ENCODE data around the gene DNMT3B. TPM values are rescaled to one million over a fixed set of nuclear protein-coding genes. Genes with fewer than 3 reads are reported as not detected.

DNMT3B gene
- total and polyA plus RNA-seq, 2 experiments from 2014 or later = 711 to 2,222 TPM

- peak; percentile 67 for DNase-seq (ENCODE audit: low spot score)
- Histone ChIP-seq H3K4me2 (peak overlapping the region; percentile 97), H3K9me2 (ENCODE audit: insufficient read depth) (no peaks in the 10 kb centered on the region), H3K27me3 (ENCODE audit: insufficient read depth) (no peaks in the 10 kb centered on the region), H4K20me1 (replicated peaks; ENCODE audit: insufficient read depth) (peaks cover 99% of the 10 kb centered on the region), H3K4me1 (ENCODE audit: insufficient read depth) (peaks cover 86% of the 10 kb centered on the region), H3K79me2 (replicated peaks; ENCODE audit: insufficient read depth) (peaks cover 100% of the 10 kb centered on the region), H3F3A (replicated peaks; ENCODE audit: low read depth) (peaks cover 99% of the 10 kb centered on the region), H2AFZ (no peak overlapping the region), H3K36me3 (ENCODE audit: insufficient read depth) (peaks cover 98% of the 10 kb centered on the region), H3K27ac (ENCODE audit: low read depth) (peak overlapping the region; percentile 88), H3K4me3 (peak overlapping the region; percentile 21; the same call in 1 of the 2 replicates)
- no peak for TF ChIP-seq NANOG (IDR thresholded peaks at IDR 0.05; ENCODE audit: borderline replicate concordance)
- TF ChIP-seq ZNF114 (CRISPR knock-in tag; IDR thresholded peaks at IDR 0.05) = no peak
- peak; percentile 20 to 22; a peak in 2 of 4 replicates for TF ChIP-seq CTCF (conservative IDR thresholded peaks at IDR 0.05; ENCODE audit: low read depth in 2 of 2)
- TF ChIP-seq REST (IDR thresholded peaks at IDR 0.05; ENCODE audit: unreplicated experiment) = no peak
- no peak for TF ChIP-seq ZNF462 (CRISPR knock-in tag; IDR thresholded peaks at IDR 0.05)
- TF ChIP-seq ETS1 (IDR thresholded peaks at IDR 0.05) = no peak
- TF ChIP-seq STAT1 (IDR thresholded peaks at IDR 0.05; ENCODE audit: unreplicated experiment) = no peak
- no peak for TF ChIP-seq EZH2phosphoT487 (IDR thresholded peaks at IDR 0.05; ENCODE audit: unreplicated experiment)
- TF ChIP-seq CREB1 (CRISPR knock-in tag; IDR thresholded peaks at IDR 0.05; ENCODE audit: low read depth) = no peak
- peak; percentile 40; the same call in 1 of the 2 replicates for TF ChIP-seq POLR2AphosphoS5 (IDR thresholded peaks at IDR 0.05; ENCODE audit: low read depth)
- no peak for TF ChIP-seq ZNF331 (CRISPR knock-in tag; IDR thresholded peaks at IDR 0.05; ENCODE audit: low read depth)
- TF ChIP-seq JUNB (IDR thresholded peaks at IDR 0.05; ENCODE audit: unreplicated experiment) = peak; percentile 42
- no peak for TF ChIP-seq EZH2 (IDR thresholded peaks at IDR 0.05; ENCODE audit: low read depth, unreplicated experiment)
- Mint-ChIP-seq H3K36me3 (ENCODE audit: low read depth) (peaks cover 100% of the 10 kb centered on the region), H3K9me3 (no peaks in the 10 kb centered on the region), H3K4me3 (peak overlapping the region; percentile 33; the same call in 1 of the 3 replicates), H3K27me3 (ENCODE audit: insufficient read depth, low read depth, poor library complexity) (peaks cover 45% of the 10 kb centered on the region), H3K4me1 (peaks cover 71% of the 10 kb centered on the region), H3K27ac (peak overlapping the region; percentile 36)
- peak; percentile 21 for ATAC-seq
These were observed 17.5 kb downstream of the DNMT3B start for GRCh38 chr20:32779500-32780211.

All from GM23338 (cell line).